Thoracic aorta (tissue), 2 donors: ENCODE results near the gene LRMDA. TPM values are rescaled to one million over a fixed set of nuclear protein-coding genes. Genes with fewer than 3 reads are reported as not detected.

Source experiments
- ATAC-seq: fragments of 150-250 bp; one replicate; pipeline ENCODE4 v1.8.0; 2017; ENCODE audit warnings: low read depth; ENCODE audit not compliant: insufficient number of reproducible peaks, low FRiP score
- DNase-seq: peaks from one replicate; pipeline ENCODE4 v3.0.0-alpha.2; 2020; ENCODE audit warnings: low spot score
- H3K27ac ChIP-seq, 2 donors: fragments of 200-600 bp; sonication (generic); 1 replicate in 1 of 2; 2 replicates in 1 of 2; pipeline ENCODE4 v1.5.1; 2016; ENCODE audit warnings: mild to moderate bottlenecking in 2 of 2, moderate library complexity in 2 of 2
- H3K27me3 ChIP-seq: fragments of 200-600 bp; sonication (generic); replicated peaks from 2 replicates; pipeline ENCODE4 v1.6.0; 2016; ENCODE audit warnings: mild to moderate bottlenecking; ENCODE audit not compliant: insufficient read depth
- H3K36me3 ChIP-seq: fragments of 200-600 bp; sonication (generic); one replicate; pipeline ENCODE4 v1.5.1; 2016
- H3K4me1 ChIP-seq, 2 donors: fragments of 200-600 bp; sonication (generic); 1 replicate in 1 of 2; 2 replicates in 1 of 2; pipeline versions ENCODE4 v1.5.1 to v1.6.0; 2016; ENCODE audit warnings: low read depth in 2 of 2, mild to moderate bottlenecking in 1 of 2; ENCODE audit not compliant: control insufficient read depth in 1 of 2
- H3K4me3 ChIP-seq: fragments of 200-600 bp; sonication (generic); 2 replicates; pipeline ENCODE4 v1.5.1; 2016; ENCODE audit warnings: mild to moderate bottlenecking
- H3K9me3 ChIP-seq: fragments of 200-600 bp; sonication (generic); 2 replicates; pipeline ENCODE4 v1.5.1; 2016
- total RNA-seq, 2 donors: library from RNA; depleted of rRNA; stranded (reverse); fragments of >200 nt; gene quantifications; one replicate each; pipeline versions ENCODE4 v1.1.0 to v1.2.3, GENCODE V29; 2016
- TF ChIP-seq, protein P1 (sequence below): fragments of 200-600 bp; sonication (generic); IDR thresholded peaks from one replicate; pipeline ENCODE4 v1.5.1; 2019; ENCODE audit warnings: antibody characterized with exemption

LRMDA gene
- total RNA-seq, 2 donors from 2014 or later = 8.3 to 36.6 TPM

DNA sequence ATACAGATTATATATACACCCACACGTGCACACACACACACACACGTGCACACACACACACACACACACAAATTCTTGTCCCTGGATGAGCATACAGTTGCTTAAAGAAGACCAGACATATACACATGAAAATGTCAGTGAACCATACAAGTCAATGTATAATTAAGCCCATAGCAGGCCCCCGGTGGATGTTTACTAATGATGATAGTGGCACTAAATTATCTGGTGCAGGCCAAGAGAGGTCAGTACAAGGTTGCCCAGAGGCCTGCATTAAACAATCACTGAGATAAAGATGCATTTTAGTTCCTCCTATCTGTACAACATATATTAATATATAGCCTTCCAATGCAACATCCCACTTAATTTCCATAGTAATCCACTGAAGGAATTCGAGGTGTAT is 860.5 kb downstream of the LRMDA start:
- Histone ChIP-seq H3K9me3 (no peaks in the 10 kb centered on the region), H3K4me1 (peaks cover 8 to 50% of the 10 kb centered on the region in 2 donors), H3K36me3 (no peaks in the 10 kb centered on the region), H3K4me3 (no peak overlapping the region), H3K27me3 (no peaks in the 10 kb centered on the region), H3K27ac (no peak overlapping the region)
- DNase-seq = no peak
- TF ChIP-seq, protein P1, sequence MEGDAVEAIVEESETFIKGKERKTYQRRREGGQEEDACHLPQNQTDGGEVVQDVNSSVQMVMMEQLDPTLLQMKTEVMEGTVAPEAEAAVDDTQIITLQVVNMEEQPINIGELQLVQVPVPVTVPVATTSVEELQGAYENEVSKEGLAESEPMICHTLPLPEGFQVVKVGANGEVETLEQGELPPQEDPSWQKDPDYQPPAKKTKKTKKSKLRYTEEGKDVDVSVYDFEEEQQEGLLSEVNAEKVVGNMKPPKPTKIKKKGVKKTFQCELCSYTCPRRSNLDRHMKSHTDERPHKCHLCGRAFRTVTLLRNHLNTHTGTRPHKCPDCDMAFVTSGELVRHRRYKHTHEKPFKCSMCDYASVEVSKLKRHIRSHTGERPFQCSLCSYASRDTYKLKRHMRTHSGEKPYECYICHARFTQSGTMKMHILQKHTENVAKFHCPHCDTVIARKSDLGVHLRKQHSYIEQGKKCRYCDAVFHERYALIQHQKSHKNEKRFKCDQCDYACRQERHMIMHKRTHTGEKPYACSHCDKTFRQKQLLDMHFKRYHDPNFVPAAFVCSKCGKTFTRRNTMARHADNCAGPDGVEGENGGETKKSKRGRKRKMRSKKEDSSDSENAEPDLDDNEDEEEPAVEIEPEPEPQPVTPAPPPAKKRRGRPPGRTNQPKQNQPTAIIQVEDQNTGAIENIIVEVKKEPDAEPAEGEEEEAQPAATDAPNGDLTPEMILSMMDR = no peak
- no peak for ATAC-seq

DNA sequence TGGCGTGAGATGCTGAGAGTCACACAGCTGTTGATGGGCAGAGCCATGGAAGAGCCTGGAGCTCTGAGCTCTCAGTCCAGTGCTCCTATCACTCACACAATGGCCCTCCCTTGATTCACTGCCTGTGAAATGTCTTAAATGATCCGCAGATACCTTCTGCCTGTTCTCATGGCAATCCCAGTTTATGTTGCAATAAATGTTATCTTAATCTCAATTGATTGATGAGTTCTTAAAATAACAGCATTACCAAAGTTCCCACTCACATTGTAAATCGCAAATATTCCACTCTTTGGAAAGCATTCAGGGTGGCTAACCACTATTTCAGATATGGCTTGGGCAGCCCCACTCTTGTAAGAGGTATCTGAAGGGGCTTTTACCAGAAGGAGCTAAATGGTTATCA is 865.5 kb downstream of the LRMDA start:
- H3K4me1 ChIP-seq = peaks cover 4 to 57% of the 10 kb centered on the region in 2 donors
- H3K36me3 ChIP-seq = no peaks in the 10 kb centered on the region
- ATAC-seq (no peak), DNase-seq (no peak)
- TF ChIP-seq, protein P1 = no peak
- H3K4me3 ChIP-seq = no peak overlapping the region
- H3K27ac ChIP-seq = peak overlapping the region in 1 of 2 donors; percentile 48
- no peaks in the 10 kb centered on the region for H3K9me3 ChIP-seq
- no peaks in the 10 kb centered on the region for H3K27me3 ChIP-seq

DNA sequence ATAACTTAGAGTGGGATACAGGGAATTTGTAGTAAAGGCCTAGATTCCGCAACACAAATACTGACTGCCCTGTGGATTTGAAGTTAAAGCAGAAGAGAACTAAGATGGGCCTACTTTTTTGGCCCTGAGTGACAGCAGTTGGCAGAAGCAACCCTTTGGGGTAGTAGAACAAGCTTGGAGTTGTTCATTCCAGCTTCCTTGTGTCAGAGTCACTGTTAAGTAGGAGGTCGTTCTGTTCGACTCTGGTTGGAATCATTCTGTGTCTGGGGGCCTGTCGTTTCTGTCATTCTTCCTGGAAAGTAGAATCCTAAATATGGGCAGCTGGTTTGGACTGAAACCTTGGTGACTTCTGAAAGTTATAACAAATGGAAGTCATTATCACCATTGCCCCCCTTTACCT is 865.9 kb downstream of the LRMDA start:
- Histone ChIP-seq H3K9me3 (no peaks in the 10 kb centered on the region), H3K36me3 (no peaks in the 10 kb centered on the region), H3K27me3 (no peaks in the 10 kb centered on the region), H3K4me3 (no peak overlapping the region), H3K27ac (peak overlapping the region in 1 of 2 donors; percentile 48), H3K4me1 (peaks cover 7 to 61% of the 10 kb centered on the region in 2 donors)
- DNase-seq (no peak), ATAC-seq (no peak)
- TF ChIP-seq, protein P1 = no peak

DNA sequence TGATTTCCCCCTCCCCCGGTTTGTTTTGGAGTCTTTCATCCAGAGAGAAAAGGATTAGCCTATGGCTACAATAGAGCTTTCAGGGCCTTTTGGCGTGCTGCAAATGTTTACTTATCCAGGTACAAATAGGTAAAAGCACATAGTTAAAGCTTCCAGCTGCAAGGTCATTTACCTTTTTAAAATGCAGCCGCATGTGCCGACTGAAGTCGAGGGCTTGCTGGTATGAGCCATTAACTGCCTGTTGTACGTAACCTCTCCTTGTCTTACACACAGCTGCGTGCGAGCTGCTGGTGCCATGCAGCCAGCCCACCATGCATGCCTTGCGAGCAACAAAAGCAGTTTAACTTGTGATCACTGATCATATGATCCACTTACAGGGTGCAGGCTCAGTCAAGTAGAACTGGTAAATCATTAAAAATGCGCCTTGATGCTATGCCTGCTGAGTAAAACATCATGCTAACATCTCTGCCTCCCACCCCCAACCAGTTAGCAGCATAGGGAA is 866.4 kb downstream of the LRMDA start:
- peaks cover 7 to 66% of the 10 kb centered on the region in 2 donors for H3K4me1 ChIP-seq
- no peak overlapping the region for H3K4me3 ChIP-seq
- no peak for DNase-seq
- H3K27ac ChIP-seq = no peak overlapping the region
- ATAC-seq = no peak
- H3K9me3 ChIP-seq = no peaks in the 10 kb centered on the region
- H3K36me3 ChIP-seq = no peaks in the 10 kb centered on the region
- TF ChIP-seq, protein P1 = no peak
- no peaks in the 10 kb centered on the region for H3K27me3 ChIP-seq

DNA sequence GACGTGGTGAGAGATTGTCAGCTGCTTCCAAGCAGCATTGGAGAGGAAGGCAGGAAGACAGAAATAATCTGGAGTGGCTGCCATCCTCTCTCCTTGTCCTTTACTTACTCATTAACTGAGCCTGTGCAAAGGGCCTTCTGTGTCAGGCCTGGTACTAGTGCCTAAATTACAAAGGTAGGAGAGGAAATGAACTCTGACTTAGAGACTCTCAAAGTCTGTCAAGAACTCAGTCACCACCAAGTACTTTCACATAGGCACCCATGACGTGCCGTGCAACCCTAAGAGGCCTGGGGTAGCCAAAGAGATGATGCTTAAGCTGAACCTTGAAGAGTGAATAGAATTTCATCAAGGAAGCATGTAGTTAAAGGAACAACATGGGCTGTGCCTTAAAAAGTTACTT is 866.9 kb downstream of the LRMDA start:
- Histone ChIP-seq H3K4me3 (no peak overlapping the region), H3K27ac (no peak overlapping the region), H3K4me1 (peaks cover 7 to 67% of the 10 kb centered on the region in 2 donors), H3K9me3 (no peaks in the 10 kb centered on the region), H3K27me3 (no peaks in the 10 kb centered on the region), H3K36me3 (no peaks in the 10 kb centered on the region)
- DNase-seq (no peak), ATAC-seq (no peak)
- TF ChIP-seq, protein P1 = no peak
